K562 (cell line): ENCODE measurements around the gene ZNF300. TPM values are rescaled to one million over a fixed set of nuclear protein-coding genes. Genes with fewer than 3 reads are reported as not detected.
"Not testable (repeated sequence)": the region's sequence is repeated elsewhere in the genome, so short reads cannot be mapped to it uniquely, and the experiment has no call there.

Experiments used
- ATAC-seq: fragments of 200-7000 bp; cut with Tn5 transposase; 3 replicates; pipeline ENCODE4 v1.9.1; 2020; ENCODE audit warnings: moderate library complexity
- BruUV-seq: library from RNA; stranded (reverse); fragments of 400-500 nt; replicated peaks from 2 replicates; lab custom pipeline; 2021; lab: Mats Ljungman, UMichigan
- CTCF ChIA-PET: fragments of 300-600 bp; formaldehyde crosslinking; extraction: SDS; loops from one replicate; lab custom pipeline; 2021; ENCODE audit warnings: low intra/inter-chr PET ratio; lab: Yijun Ruan, JAX
- POLR2A ChIA-PET: fragments of 300-600, 350-650 bp; sonication (Branson Sonifier 250); formaldehyde crosslinking; extraction: SDS; loops from one replicate; lab custom pipeline; 2021; ENCODE audit warnings: antibody characterized with exemption, inconsistent platforms; lab: Yijun Ruan, JAX
- DNase-seq, 4 experiments: peaks; one replicate each; pipeline versions ENCODE4 v3.0.0 to v3.0.0-alpha.2; 2011 to 2018; ENCODE audit warnings: low spot score in 3 of 4, mixed read lengths in 3 of 4; ENCODE audit errors: extremely low read depth in 1 of 4
- FAIRE-seq: peaks from 2 replicates; lab custom pipeline; 2011; peaks lifted over from hg19 to GRCh38; lab: Jason Lieb, UNC
- H2AFZ ChIP-seq: 2 replicates; pipeline ENCODE4 v1.6.0; 2011; ENCODE audit warnings: low read depth, low read length, control low read depth, inconsistent platforms
- H3K27ac ChIP-seq: fragments of 200-600 bp; 3 replicates; pipeline ENCODE4 v1.8.0; 2011; ENCODE audit warnings: low read depth, mild to moderate bottlenecking, control low read depth, inconsistent platforms, low read length, moderate library complexity, mixed read lengths; ENCODE audit errors: extremely low read depth
- H3K27me3 ChIP-seq, 2 experiments: fragments of 300-600 bp in 1 of 2; 2 replicates in 1 of 2; 3 replicates in 1 of 2; pipeline versions ENCODE4 v1.6.0 to v1.8.0; 2011; ENCODE audit warnings: inconsistent platforms in 2 of 2, low read length in 2 of 2, mild to moderate bottlenecking in 1 of 2, mixed read lengths in 1 of 2, moderate library complexity in 1 of 2; ENCODE audit not compliant: control insufficient read depth in 2 of 2, insufficient read depth in 2 of 2
- H3K36me3 ChIP-seq: fragments of 300-600 bp; 3 replicates; pipeline ENCODE4 v1.8.0; 2011; ENCODE audit warnings: mild to moderate bottlenecking, low read length, inconsistent platforms; ENCODE audit not compliant: control insufficient read depth, insufficient read depth
- H3K4me1 ChIP-seq, 2 experiments: fragments of 200-600 bp in 1 of 2; replicated peaks in 1 of 2; 2 replicates in 1 of 2; 3 replicates in 1 of 2; pipeline versions ENCODE4 v1.5.1 to v1.8.0; 2011; ENCODE audit warnings: inconsistent platforms in 2 of 2, low read length in 2 of 2, mild to moderate bottlenecking in 1 of 2, mixed read lengths in 1 of 2, moderate library complexity in 1 of 2; ENCODE audit not compliant: control insufficient read depth in 2 of 2, insufficient read depth in 2 of 2
- H3K4me2 ChIP-seq: 2 replicates; pipeline ENCODE4 v1.6.1; 2011; ENCODE audit warnings: low read length, control low read depth, inconsistent platforms, mixed read lengths; ENCODE audit not compliant: insufficient read depth
- H3K4me3 ChIP-seq: fragments of 200-600 bp; sonication (generic), shearing (Covaris generic); 2 replicates; pipeline ENCODE4 v1.5.1; 2016; ENCODE audit warnings: control low read depth, inconsistent platforms
- H3K79me2 ChIP-seq: fragments of 200-600 bp; 3 replicates; pipeline ENCODE4 v1.8.0; 2011; ENCODE audit warnings: low read length, inconsistent platforms; ENCODE audit not compliant: control insufficient read depth, insufficient read depth
- H3K9ac ChIP-seq, 2 experiments: 2 replicates each; pipeline versions ENCODE4 v1.6.0 to v1.6.1; 2011; ENCODE audit warnings: low read depth in 2 of 2, low read length in 2 of 2, control low read depth in 1 of 2, inconsistent platforms in 1 of 2, mild to moderate bottlenecking in 1 of 2, mixed read lengths in 1 of 2; ENCODE audit not compliant: insufficient read depth in 1 of 2
- H3K9me1 ChIP-seq: one replicate; pipeline ENCODE4 v1.6.0; 2011; ENCODE audit warnings: inconsistent platforms, mild to moderate bottlenecking, low read length, moderate library complexity; ENCODE audit not compliant: control insufficient read depth, insufficient read depth
- H3K9me3 ChIP-seq: replicated peaks from 2 replicates; pipeline ENCODE4 v1.5.1; 2011; ENCODE audit warnings: low read depth, low read length, inconsistent platforms; ENCODE audit not compliant: control insufficient read depth, insufficient read depth
- H4K20me1 ChIP-seq: replicated peaks from 2 replicates; pipeline ENCODE4 v1.6.1; 2011; ENCODE audit warnings: low read length, inconsistent platforms, mixed read lengths; ENCODE audit not compliant: control insufficient read depth, insufficient read depth
- WGBS: fragments of 100-300 bp; shearing (Covaris generic); methylation state at CpG from one replicate; pipeline ENCODE4 v1.1.6; 2016; ENCODE audit warnings: low coverage, mixed read lengths; ENCODE audit not compliant: insufficient coverage; ENCODE audit errors: missing lambda C conversion rate; 5-methylcytosine and 5-hydroxymethylcytosine counted together
- in situ Hi-C: fragments of 300-500 bp; cut with MboI; formaldehyde crosslinking; loops from 4 replicates; pipeline ENCODE4 v1.15.0; 2018; ENCODE audit warnings: inconsistent platforms, mixed read lengths
- intact Hi-C: fragments of 100-400 bp; cut with micrococcal nuclease; formaldehyde crosslinking; loops from 2 replicates; pipeline ENCODE4 v1.14.2; 2022
- polyA plus RNA-seq, 8 experiments: library from polyadenylated mRNA; depleted of rRNA in 4 of 8; stranded (reverse) in 5 of 8; unstranded in 3 of 8; fragments of >200 nt; fragmentation: Nextera tagmentation in 2 of 8; fragmentation: Illumina TruSeq in 1 of 8; extraction: Ambion mirVana in 2 of 8; extraction: Trizol in 1 of 8; gene quantifications; 2 replicates each; pipeline versions ENCODE4 v1.2.1 to v1.2.3, GENCODE V29; 2011 to 2014; ENCODE audit warnings: inconsistent platforms in 1 of 8, missing spikeins in 1 of 8
- total RNA-seq, 7 experiments: library from RNA; depleted of rRNA in 6 of 7; stranded (reverse); fragments of >200 nt in 6 of 7; fragmentation: Illumina TruSeq in 2 of 7; extraction: Trizol in 2 of 7; gene quantifications; 2 replicates each; pipeline versions ENCODE4 v1.2.1 to v1.2.3, GENCODE V29; 2011 to 2021; ENCODE audit warnings: low replicate concordance in 1 of 7

Gene ZNF300
- total and polyA plus RNA-seq, 9 of the 15 experiments (the other 6 are each of a cell fraction or from before 2014, with no cell fraction given) = 4.4 to 13.2 (median 11.1) TPM

- H3K79me2 ChIP-seq, DNase-seq, H3K4me2 ChIP-seq, FAIRE-seq, BruUV-seq, H3K9me3 ChIP-seq, H4K20me1 ChIP-seq, H3K9me1 ChIP-seq, H3K9ac ChIP-seq, ATAC-seq, H3K4me1 ChIP-seq, H3K36me3 ChIP-seq, H3K4me3 ChIP-seq: not testable (repeated sequence)
- in situ Hi-C loops = loop anchor here (5.0 to 10.0 kb wide), 2 partner anchors 284 to 391 kb away; no protein-coding TSS in a partner anchor
- Histone ChIP-seq H3K27me3 (peaks cover 0 to 15% of the 10 kb centered on the region in 2 experiments; a peak in 3 of 5 replicates), H3K27ac (0 out of 3 replicates have a peak within 1 kb of the TSS, but pooled peaks have one; percentile 12), H2AFZ (peak within 1 kb of the TSS; percentile 52; the same call in 1 of the 2 replicates)
- CTCF ChIA-PET = interaction anchor here (1.5 to 3.7 kb wide), 2 partner anchors 283 to 286 kb away, joined by 15 to 26 read pairs; no protein-coding TSS in a partner anchor
- intact Hi-C loops = loop anchor here (2.0 to 10.0 kb wide), 5 partner anchors 84 to 409 kb away; no protein-coding TSS in a partner anchor
- 16% methylated on average over 2 of the region's 3 CpGs for WGBS
- POLR2A ChIA-PET = interaction anchor here (0.7 kb wide), 1 partner anchor 104 kb away, joined by 3 read pairs; no protein-coding TSS in a partner anchor
Observed at GRCh38 chr5:150846308-150846653, 58.5 kb downstream of the ZNF300 start, which contains the start of gene IRGM. IRGM (plus strand) TSS chr5:150846521; CDS start chr5:150848124, 1,603 bp downstream.

- intact Hi-C loops = loop anchor here (5.0 to 10.0 kb wide), 4 partner anchors 83 to 408 kb away; no protein-coding TSS in a partner anchor
Observed at GRCh38 chr5:150845185-150845859, 59.5 kb downstream of the ZNF300 start.

More at GRCh38 chr5:150845185-150845859, 59.5 kb downstream of the ZNF300 start:
- POLR2A ChIA-PET, H3K79me2 ChIP-seq, H3K9me3 ChIP-seq, H3K9ac ChIP-seq, H2AFZ ChIP-seq, ATAC-seq, H3K4me2 ChIP-seq, BruUV-seq, H4K20me1 ChIP-seq, H3K36me3 ChIP-seq, DNase-seq, H3K27ac ChIP-seq, H3K4me3 ChIP-seq, FAIRE-seq, H3K4me1 ChIP-seq, H3K9me1 ChIP-seq: not testable (repeated sequence)
- CTCF ChIA-PET = interaction anchor here (3.7 kb wide), 1 partner anchor 285 kb away, joined by 26 read pairs; no protein-coding TSS in a partner anchor
- peaks cover 2 to 19% of the 10 kb centered on the region in 2 experiments; a peak in 4 of 5 replicates for H3K27me3 ChIP-seq
- 48% methylated on average over 18 of the region's 32 CpGs for WGBS
- in situ Hi-C loops = loop anchor here (5.0 to 10.0 kb wide), 2 partner anchors 283 to 391 kb away; no protein-coding TSS in a partner anchor

Other genes with a start within 250 kb of the ZNF300 start
- gene MYOZ3, start 243.7 kb downstream of the ZNF300 start, total RNA-seq (2014; rRNA removed) = not detected in 2 replicates
- gene MYOZ3, start 243.7 kb downstream of the ZNF300 start, total RNA-seq (2014; rRNA removed; fragmentation: Illumina TruSeq; extraction: Trizol) = not detected in 2 replicates
- not detected in 2 replicates for gene MYOZ3, start 243.7 kb downstream of the ZNF300 start, total RNA-seq (2015; rRNA removed; fragmentation: Illumina TruSeq; extraction: Trizol)
- gene MYOZ3, start 243.7 kb downstream of the ZNF300 start, total RNA-seq (2021) = not detected in 2 replicates
- not detected in 2 replicates for gene MYOZ3, start 243.7 kb downstream of the ZNF300 start, polyA plus RNA-seq (2011; rRNA removed)
- not detected in 2 replicates for gene MYOZ3, start 243.7 kb downstream of the ZNF300 start, polyA plus RNA-seq (2014; fragmentation: Illumina TruSeq; extraction: Trizol)
- gene MYOZ3, start 243.7 kb downstream of the ZNF300 start, polyA plus RNA-seq (2014; fragmentation: Nextera tagmentation; extraction: Ambion mirVana) = not detected
- gene MYOZ3, start 243.7 kb downstream of the ZNF300 start, polyA plus RNA-seq (2014; rRNA removed) = not detected in 2 replicates
- 31.3 and 41.6 TPM in 2 replicates for gene RBM22, start 203.9 kb downstream of the ZNF300 start, total RNA-seq (2014; rRNA removed)
- 43.7 and 46.8 TPM in 2 replicates for gene RBM22, start 203.9 kb downstream of the ZNF300 start, total RNA-seq (2014; rRNA removed; fragmentation: Illumina TruSeq; extraction: Trizol)
- 44.8 and 45.1 TPM in 2 replicates for gene RBM22, start 203.9 kb downstream of the ZNF300 start, total RNA-seq (2015; rRNA removed; fragmentation: Illumina TruSeq; extraction: Trizol)
- 51.3 and 53.5 TPM in 2 replicates for gene RBM22, start 203.9 kb downstream of the ZNF300 start, total RNA-seq (2021)
- gene RBM22, start 203.9 kb downstream of the ZNF300 start, polyA plus RNA-seq (2011; rRNA removed) = 69.9 and 77.7 TPM in 2 replicates
- gene RBM22, start 203.9 kb downstream of the ZNF300 start, polyA plus RNA-seq (2014; fragmentation: Illumina TruSeq; extraction: Trizol) = 73.9 and 82.2 TPM in 2 replicates
- gene RBM22, start 203.9 kb downstream of the ZNF300 start, polyA plus RNA-seq (2014; fragmentation: Nextera tagmentation; extraction: Ambion mirVana) = 10 to 100 TPM; 33.6 to 65.3 TPM
- gene RBM22, start 203.9 kb downstream of the ZNF300 start, polyA plus RNA-seq (2014; rRNA removed) = 37.1 and 38.3 TPM in 2 replicates
- gene DCTN4, start 146.0 kb downstream of the ZNF300 start, total RNA-seq (2014; rRNA removed) = 34.5 and 35.2 TPM in 2 replicates
- 51.0 and 56.8 TPM in 2 replicates for gene DCTN4, start 146.0 kb downstream of the ZNF300 start, total RNA-seq (2014; rRNA removed; fragmentation: Illumina TruSeq; extraction: Trizol)
- 45.4 and 49.9 TPM in 2 replicates for gene DCTN4, start 146.0 kb downstream of the ZNF300 start, total RNA-seq (2015; rRNA removed; fragmentation: Illumina TruSeq; extraction: Trizol)
- gene DCTN4, start 146.0 kb downstream of the ZNF300 start, total RNA-seq (2021) = 57.0 and 64.8 TPM in 2 replicates
- gene DCTN4, start 146.0 kb downstream of the ZNF300 start, polyA plus RNA-seq (2011; rRNA removed) = 56.8 and 75.0 TPM in 2 replicates
- 57.0 and 64.9 TPM in 2 replicates for gene DCTN4, start 146.0 kb downstream of the ZNF300 start, polyA plus RNA-seq (2014; fragmentation: Illumina TruSeq; extraction: Trizol)
- gene DCTN4, start 146.0 kb downstream of the ZNF300 start, polyA plus RNA-seq (2014; fragmentation: Nextera tagmentation; extraction: Ambion mirVana) = 10 to 100 TPM; 20.4 to 29.6 TPM
- gene DCTN4, start 146.0 kb downstream of the ZNF300 start, polyA plus RNA-seq (2014; rRNA removed) = 36.5 and 39.1 TPM in 2 replicates
- gene SMIM3, start 126.2 kb downstream of the ZNF300 start, total RNA-seq (2014; rRNA removed) = 13.6 and 20.2 TPM in 2 replicates
- gene SMIM3, start 126.2 kb downstream of the ZNF300 start, total RNA-seq (2014; rRNA removed; fragmentation: Illumina TruSeq; extraction: Trizol) = 14.6 and 15.8 TPM in 2 replicates
- 27.7 and 28.5 TPM in 2 replicates for gene SMIM3, start 126.2 kb downstream of the ZNF300 start, total RNA-seq (2015; rRNA removed; fragmentation: Illumina TruSeq; extraction: Trizol)
- 13.0 and 13.7 TPM in 2 replicates for gene SMIM3, start 126.2 kb downstream of the ZNF300 start, total RNA-seq (2021)
- 13.9 and 29.5 TPM in 2 replicates for gene SMIM3, start 126.2 kb downstream of the ZNF300 start, polyA plus RNA-seq (2011; rRNA removed)
- gene SMIM3, start 126.2 kb downstream of the ZNF300 start, polyA plus RNA-seq (2014; fragmentation: Illumina TruSeq; extraction: Trizol) = 18.8 and 19.7 TPM in 2 replicates
- 1 to 10 TPM; 4.1 to 6.7 TPM for gene SMIM3, start 126.2 kb downstream of the ZNF300 start, polyA plus RNA-seq (2014; fragmentation: Nextera tagmentation; extraction: Ambion mirVana)
- gene SMIM3, start 126.2 kb downstream of the ZNF300 start, polyA plus RNA-seq (2014; rRNA removed) = 12.8 and 13.5 TPM in 2 replicates
- 0.24 TPM in 1 of 2 replicates, not detected in the other for gene IRGM, start 58.5 kb downstream of the ZNF300 start, total RNA-seq (2014; rRNA removed)
- 0.16 TPM in 1 of 2 replicates, not detected in the other for gene IRGM, start 58.5 kb downstream of the ZNF300 start, total RNA-seq (2014; rRNA removed; fragmentation: Illumina TruSeq; extraction: Trizol)
- gene IRGM, start 58.5 kb downstream of the ZNF300 start, total RNA-seq (2015; rRNA removed; fragmentation: Illumina TruSeq; extraction: Trizol) = 0.22 TPM in 1 of 2 replicates, not detected in the other
- not detected in 2 replicates for gene IRGM, start 58.5 kb downstream of the ZNF300 start, total RNA-seq (2021)
- gene IRGM, start 58.5 kb downstream of the ZNF300 start, polyA plus RNA-seq (2011; rRNA removed) = 0.15 TPM in 1 of 2 replicates, not detected in the other
- gene IRGM, start 58.5 kb downstream of the ZNF300 start, polyA plus RNA-seq (2014; fragmentation: Illumina TruSeq; extraction: Trizol) = 0.09 and 0.15 TPM in 2 replicates
- not detected for gene IRGM, start 58.5 kb downstream of the ZNF300 start, polyA plus RNA-seq (2014; fragmentation: Nextera tagmentation; extraction: Ambion mirVana)
- gene IRGM, start 58.5 kb downstream of the ZNF300 start, polyA plus RNA-seq (2014; rRNA removed) = not detected in 2 replicates
- not detected in 2 replicates for gene GPX3, start 115.6 kb upstream of the ZNF300 start, total RNA-seq (2014; rRNA removed)
- not detected in 2 replicates for gene GPX3, start 115.6 kb upstream of the ZNF300 start, total RNA-seq (2014; rRNA removed; fragmentation: Illumina TruSeq; extraction: Trizol)
- gene GPX3, start 115.6 kb upstream of the ZNF300 start, total RNA-seq (2015; rRNA removed; fragmentation: Illumina TruSeq; extraction: Trizol) = not detected in 2 replicates
- gene GPX3, start 115.6 kb upstream of the ZNF300 start, total RNA-seq (2021) = 0.72 and 0.86 TPM in 2 replicates
- gene GPX3, start 115.6 kb upstream of the ZNF300 start, polyA plus RNA-seq (2011; rRNA removed) = 0.16 TPM in 1 of 2 replicates, not detected in the other
- 0.25 TPM in 1 of 2 replicates, not detected in the other for gene GPX3, start 115.6 kb upstream of the ZNF300 start, polyA plus RNA-seq (2014; fragmentation: Illumina TruSeq; extraction: Trizol)
- gene GPX3, start 115.6 kb upstream of the ZNF300 start, polyA plus RNA-seq (2014; fragmentation: Nextera tagmentation; extraction: Ambion mirVana) = not detected
- not detected in 2 replicates for gene GPX3, start 115.6 kb upstream of the ZNF300 start, polyA plus RNA-seq (2014; rRNA removed)
- 40.5 and 41.2 TPM in 2 replicates for gene TNIP1, start 176.1 kb upstream of the ZNF300 start, total RNA-seq (2014; rRNA removed)
- 13.9 and 18.4 TPM in 2 replicates for gene TNIP1, start 176.1 kb upstream of the ZNF300 start, total RNA-seq (2014; rRNA removed; fragmentation: Illumina TruSeq; extraction: Trizol)
- gene TNIP1, start 176.1 kb upstream of the ZNF300 start, total RNA-seq (2015; rRNA removed; fragmentation: Illumina TruSeq; extraction: Trizol) = 24.1 and 24.5 TPM in 2 replicates
- 41.0 and 42.6 TPM in 2 replicates for gene TNIP1, start 176.1 kb upstream of the ZNF300 start, total RNA-seq (2021)
- 26.9 and 35.4 TPM in 2 replicates for gene TNIP1, start 176.1 kb upstream of the ZNF300 start, polyA plus RNA-seq (2011; rRNA removed)
- gene TNIP1, start 176.1 kb upstream of the ZNF300 start, polyA plus RNA-seq (2014; fragmentation: Illumina TruSeq; extraction: Trizol) = 25.3 and 26.4 TPM in 2 replicates
- under 1 TPM; 0.46 to 0.99 TPM for gene TNIP1, start 176.1 kb upstream of the ZNF300 start, polyA plus RNA-seq (2014; fragmentation: Nextera tagmentation; extraction: Ambion mirVana)
- gene TNIP1, start 176.1 kb upstream of the ZNF300 start, polyA plus RNA-seq (2014; rRNA removed) = 24.6 and 33.5 TPM in 2 replicates